ENCODE measurements around the gene SPRTN. TPM values are rescaled to one million over a fixed set of nuclear protein-coding genes. Genes with fewer than 3 reads are reported as not detected.

Gene SPRTN
- total RNA-seq, 1 experiment from 2014 or later: 14.9 TPM

DNA sequence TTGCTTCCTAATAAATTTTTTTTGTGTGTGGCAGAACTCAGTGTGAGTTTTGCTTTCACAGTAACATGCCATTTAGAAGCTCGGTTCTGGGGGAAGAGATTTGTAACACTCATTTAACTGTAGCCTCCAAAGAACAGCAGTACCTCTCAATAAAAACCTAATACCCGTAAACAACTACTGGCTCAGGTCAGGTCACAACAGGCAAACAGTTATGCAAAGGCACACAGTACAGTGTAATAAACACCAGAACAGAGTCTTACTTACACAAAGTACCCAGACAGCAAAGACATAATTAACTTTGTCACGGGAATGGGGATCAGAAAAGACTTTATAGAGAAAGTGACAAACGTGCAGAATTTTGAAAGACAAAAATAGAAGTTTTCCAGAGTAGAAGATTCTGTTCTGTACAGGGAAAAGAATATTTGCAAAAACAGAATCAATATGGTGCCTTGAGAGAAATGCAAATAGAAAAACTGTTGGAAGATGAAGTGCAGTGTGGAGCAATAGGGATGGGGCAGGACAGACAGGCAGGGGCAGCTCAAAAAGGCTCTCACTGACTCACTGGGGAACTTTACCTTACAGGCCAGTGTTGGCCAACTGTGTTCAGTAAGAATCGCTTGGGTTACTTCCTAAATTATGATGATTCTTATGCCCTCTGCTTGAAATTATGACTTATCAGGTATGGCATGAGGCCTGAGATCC, 45.2 kb downstream of the SPRTN start:
- Histone ChIP-seq H3K4me1 (ENCODE audit: control insufficient read depth in 1 of 2, insufficient read depth in 2 of 2, low read length in 2 of 2) (peaks cover 13 to 24% of the 10 kb centered on the region in 2 experiments; a peak in 3 of 4 replicates), H3K9me2 (ENCODE audit: insufficient read depth) (no peaks in the 10 kb centered on the region), H3K36me3 (ENCODE audit: control insufficient read depth in 1 of 2, insufficient read depth in 2 of 2, low read length in 2 of 2) (no peaks in the 10 kb centered on the region), H2AFZ (ENCODE audit: low read depth, low read length, poor library complexity, severe bottlenecking) (no peak overlapping the region), H3K4me3 (replicated peaks in 1 of 2; ENCODE audit: low read depth in 1 of 2, low read length in 2 of 2) (no peak overlapping the region), H3K9me3 (ENCODE audit: control insufficient read depth in 1 of 2, insufficient read depth in 1 of 2, low read depth in 1 of 2, low read length in 2 of 2) (no peaks in the 10 kb centered on the region), H3K27me3 (ENCODE audit: insufficient read depth, low read length) (no peaks in the 10 kb centered on the region), H3K4me2 (ENCODE audit: low read length) (no peak overlapping the region), H4K20me1 (ENCODE audit: insufficient read depth) (peaks cover 38% of the 10 kb centered on the region), H3K79me2 (ENCODE audit: insufficient read depth, low read length) (peaks cover 98% of the 10 kb centered on the region), H3K9ac (ENCODE audit: low read length) (no peak overlapping the region), H3K27ac (ENCODE audit: low read depth, low read length) (no peak overlapping the region)
- ATAC-seq (no peak), DNase-seq (ENCODE audit: low read depth, low spot score) (no peak)
- POLR2A ChIA-PET: no interaction called here
- BruUV-seq (replicated peaks): no TSS peak
- TF ChIP-seq SIN3A (IDR thresholded peaks at IDR 0.05; ENCODE audit: low read depth) (no peak), CBX3 (IDR thresholded peaks at IDR 0.05; ENCODE audit: low read depth) (no peak), ELF1 (IDR thresholded peaks at IDR 0.05; ENCODE audit: borderline replicate concordance, low read depth) (no peak), FOSL1 (IDR thresholded peaks at IDR 0.05; ENCODE audit: low read depth) (no peak), CEBPB (IDR thresholded peaks at IDR 0.05; ENCODE audit: low read depth) (no peak), POLR2A (IDR thresholded peaks at IDR 0.05; ENCODE audit: borderline replicate concordance, extremely low read depth, insufficient read depth, insufficient read length) (no peak), RAD21 (IDR thresholded peaks at IDR 0.05; ENCODE audit: low read depth) (no peak), ZFX (IDR thresholded peaks at IDR 0.05) (no peak), YY1 (IDR thresholded peaks at IDR 0.05; ENCODE audit: extremely low read depth, insufficient replicate concordance, low read depth, low read length) (no peak), JUND (IDR thresholded peaks at IDR 0.05) (no peak), EZH2phosphoT487 (IDR thresholded peaks at IDR 0.05; ENCODE audit: borderline replicate concordance) (no peak)
- TF ChIP-seq, protein P1, sequence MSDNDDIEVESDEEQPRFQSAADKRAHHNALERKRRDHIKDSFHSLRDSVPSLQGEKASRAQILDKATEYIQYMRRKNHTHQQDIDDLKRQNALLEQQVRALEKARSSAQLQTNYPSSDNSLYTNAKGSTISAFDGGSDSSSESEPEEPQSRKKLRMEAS (IDR thresholded peaks at IDR 0.05): no peak
- TF ChIP-seq, protein P2, sequence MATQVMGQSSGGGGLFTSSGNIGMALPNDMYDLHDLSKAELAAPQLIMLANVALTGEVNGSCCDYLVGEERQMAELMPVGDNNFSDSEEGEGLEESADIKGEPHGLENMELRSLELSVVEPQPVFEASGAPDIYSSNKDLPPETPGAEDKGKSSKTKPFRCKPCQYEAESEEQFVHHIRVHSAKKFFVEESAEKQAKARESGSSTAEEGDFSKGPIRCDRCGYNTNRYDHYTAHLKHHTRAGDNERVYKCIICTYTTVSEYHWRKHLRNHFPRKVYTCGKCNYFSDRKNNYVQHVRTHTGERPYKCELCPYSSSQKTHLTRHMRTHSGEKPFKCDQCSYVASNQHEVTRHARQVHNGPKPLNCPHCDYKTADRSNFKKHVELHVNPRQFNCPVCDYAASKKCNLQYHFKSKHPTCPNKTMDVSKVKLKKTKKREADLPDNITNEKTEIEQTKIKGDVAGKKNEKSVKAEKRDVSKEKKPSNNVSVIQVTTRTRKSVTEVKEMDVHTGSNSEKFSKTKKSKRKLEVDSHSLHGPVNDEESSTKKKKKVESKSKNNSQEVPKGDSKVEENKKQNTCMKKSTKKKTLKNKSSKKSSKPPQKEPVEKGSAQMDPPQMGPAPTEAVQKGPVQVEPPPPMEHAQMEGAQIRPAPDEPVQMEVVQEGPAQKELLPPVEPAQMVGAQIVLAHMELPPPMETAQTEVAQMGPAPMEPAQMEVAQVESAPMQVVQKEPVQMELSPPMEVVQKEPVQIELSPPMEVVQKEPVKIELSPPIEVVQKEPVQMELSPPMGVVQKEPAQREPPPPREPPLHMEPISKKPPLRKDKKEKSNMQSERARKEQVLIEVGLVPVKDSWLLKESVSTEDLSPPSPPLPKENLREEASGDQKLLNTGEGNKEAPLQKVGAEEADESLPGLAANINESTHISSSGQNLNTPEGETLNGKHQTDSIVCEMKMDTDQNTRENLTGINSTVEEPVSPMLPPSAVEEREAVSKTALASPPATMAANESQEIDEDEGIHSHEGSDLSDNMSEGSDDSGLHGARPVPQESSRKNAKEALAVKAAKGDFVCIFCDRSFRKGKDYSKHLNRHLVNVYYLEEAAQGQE (IDR thresholded peaks at IDR 0.05; ENCODE audit: low read depth): no peak
- CTCF ChIA-PET: no interaction called here
- intact Hi-C loops (cut with micrococcal nuclease): no loop called here
- RAD21 ChIA-PET (ENCODE audit: low non-redundant PET in 1 of 2, low total read pairs in 2 of 2, uncharacterized antibody in 2 of 2, unreplicated experiment in 2 of 2): no interaction called here
